Epidermal melanocyte (primary cell): ENCODE results near the gene PTTG1IP.
A peak's percentile ranks its signal among the peaks of the same experiment; 100 is the strongest.
"Not testable (repeated sequence)": the region's sequence is repeated elsewhere in the genome, so short reads cannot be mapped to it uniquely, and the experiment has no call there.

ENCODE experiments used
- DNase-seq: peaks from one replicate; pipeline ENCODE4 v3.0.0; 2011; ENCODE audit warnings: low spot score; ENCODE audit not compliant: insufficient read length

The PTTG1IP gene

GRCh38 chr21:44845418-44846223, 27.9 kb downstream of the PTTG1IP start:
- peak; percentile 86 for DNase-seq

GRCh38 chr21:44844256-44844655, 29.2 kb downstream of the PTTG1IP start:
- no peak for DNase-seq

GRCh38 chr21:44842721-44843445, 30.6 kb downstream of the PTTG1IP start:
- DNase-seq: no peak

- no peak for DNase-seq
Measured at GRCh38 chr21:44842087-44842486, 31.4 kb downstream of the PTTG1IP start.

- no peak for DNase-seq
Measured at GRCh38 chr21:44840771-44841170, 32.7 kb downstream of the PTTG1IP start.

GRCh38 chr21:44838951-44839350, 34.5 kb downstream of the PTTG1IP start:
- no peak for DNase-seq

- no peak for DNase-seq
Measured at GRCh38 chr21:44838039-44838895, 35.2 kb downstream of the PTTG1IP start.

GRCh38 chr21:44837537-44837936, 36.0 kb downstream of the PTTG1IP start:
- DNase-seq: no peak

GRCh38 chr21:44836666-44837471, 36.6 kb downstream of the PTTG1IP start:
- no peak for DNase-seq

- no peak for DNase-seq
Measured at GRCh38 chr21:44836349-44836665, 37.2 kb downstream of the PTTG1IP start.

GRCh38 chr21:44835647-44835973, 37.9 kb downstream of the PTTG1IP start:
- DNase-seq: no peak

GRCh38 chr21:44834951-44835646, 38.4 kb downstream of the PTTG1IP start:
- no peak for DNase-seq

GRCh38 chr21:44834231-44834950, 39.1 kb downstream of the PTTG1IP start:
- DNase-seq: no peak

GRCh38 chr21:44833663-44834062, 39.8 kb downstream of the PTTG1IP start:
- no peak for DNase-seq

GRCh38 chr21:44832516-44833255, 40.8 kb downstream of the PTTG1IP start:
- DNase-seq: not testable (repeated sequence)

- no peak for DNase-seq
Measured at GRCh38 chr21:44831227-44831860, 42.1 kb downstream of the PTTG1IP start.

- DNase-seq: no peak
Measured at GRCh38 chr21:44829507-44830092, 43.9 kb downstream of the PTTG1IP start.

GRCh38 chr21:44828362-44829056, 45.0 kb downstream of the PTTG1IP start:
- DNase-seq: no peak
